Mesenchymal stem cell (in vitro differentiated cells and primary cell): ENCODE results near the gene HPRT1.
A peak's percentile ranks its signal among the peaks of the same experiment; 100 is the strongest.

Experiments used
- DNase-seq: peaks from one replicate; pipeline ENCODE4 v3.0.0-alpha.2; 2013
- H2AFZ ChIP-seq: one replicate; pipeline ENCODE4 v1.6.1; 2013; ENCODE audit warnings: low read depth, mild to moderate bottlenecking, control low read depth, inconsistent platforms, low read length, moderate library complexity
- H2AK5ac ChIP-seq: 2 replicates; pipeline ENCODE4 v1.6.1; 2013; ENCODE audit warnings: low read length, moderate library complexity, mild to moderate bottlenecking, inconsistent platforms; ENCODE audit not compliant: severe bottlenecking
- H2BK120ac ChIP-seq: one replicate; pipeline ENCODE4 v1.6.1; 2013; ENCODE audit warnings: low read depth, mild to moderate bottlenecking, inconsistent platforms, low read length, moderate library complexity
- H2BK12ac ChIP-seq, 2 experiments: one replicate each; pipeline ENCODE4 v1.6.1; 2013; ENCODE audit warnings: inconsistent platforms in 2 of 2, low read length in 2 of 2, mild to moderate bottlenecking in 2 of 2, moderate library complexity in 2 of 2, control low read depth in 1 of 2
- H2BK15ac ChIP-seq: one replicate; pipeline ENCODE4 v1.6.1; 2013; ENCODE audit warnings: mild to moderate bottlenecking, low read depth, inconsistent platforms; ENCODE audit not compliant: poor library complexity, severe bottlenecking
- H2BK5ac ChIP-seq: 2 replicates; pipeline ENCODE4 v1.6.1; 2013; ENCODE audit warnings: low read depth, mild to moderate bottlenecking, low read length, control low read depth, inconsistent platforms; ENCODE audit not compliant: poor library complexity, severe bottlenecking
- H3K14ac ChIP-seq, 2 experiments: one replicate each; pipeline ENCODE4 v1.6.1; 2013; ENCODE audit warnings: inconsistent platforms in 2 of 2, low read length in 2 of 2, control low read depth in 1 of 2, mild to moderate bottlenecking in 1 of 2, moderate library complexity in 1 of 2
- H3K18ac ChIP-seq, 2 experiments: one replicate each; pipeline ENCODE4 v1.6.1; 2013; ENCODE audit warnings: inconsistent platforms in 2 of 2, low read length in 2 of 2, control low read depth in 1 of 2, low read depth in 1 of 2, mild to moderate bottlenecking in 1 of 2
- H3K23ac ChIP-seq, 2 experiments: one replicate each; pipeline ENCODE4 v1.6.1; 2013; ENCODE audit warnings: inconsistent platforms in 2 of 2, low read length in 2 of 2, mild to moderate bottlenecking in 2 of 2, moderate library complexity in 2 of 2, control low read depth in 1 of 2
- H3K27ac ChIP-seq: 2 replicates; pipeline ENCODE4 v1.5.1; 2013; ENCODE audit warnings: mild to moderate bottlenecking, moderate library complexity, low read length, control low read depth, inconsistent platforms; ENCODE audit not compliant: poor library complexity, severe bottlenecking
- H3K27me3 ChIP-seq, 2 experiments: 2 replicates each; pipeline versions ENCODE4 v1.6.1 to v1.7.0; 2013; ENCODE audit warnings: low read length in 2 of 2, mild to moderate bottlenecking in 2 of 2, moderate library complexity in 2 of 2, control low read depth in 1 of 2, inconsistent platforms in 1 of 2; ENCODE audit not compliant: control insufficient read depth in 1 of 2, insufficient read depth in 1 of 2
- H3K36me3 ChIP-seq, 2 experiments: 2 replicates each; pipeline versions ENCODE4 v1.6.1 to v1.7.0; 2013; ENCODE audit warnings: low read length in 2 of 2, control low read depth in 1 of 2, inconsistent platforms in 1 of 2, low read depth in 1 of 2, mild to moderate bottlenecking in 1 of 2; ENCODE audit not compliant: insufficient read depth in 2 of 2, control insufficient read depth in 1 of 2
- H3K4ac ChIP-seq, 2 experiments: one replicate each; pipeline ENCODE4 v1.6.1; 2013; ENCODE audit warnings: inconsistent platforms in 2 of 2, low read length in 2 of 2, mild to moderate bottlenecking in 2 of 2, moderate library complexity in 2 of 2, control low read depth in 1 of 2, low read depth in 1 of 2
- H3K4me1 ChIP-seq: 2 replicates; pipeline ENCODE4 v1.6.1; 2013; ENCODE audit warnings: low read depth, low read length, control low read depth; ENCODE audit not compliant: control insufficient read depth, insufficient read depth
- H3K4me2 ChIP-seq: 2 replicates; pipeline ENCODE4 v1.6.1; 2013; ENCODE audit warnings: low read length, mild to moderate bottlenecking, inconsistent platforms; ENCODE audit not compliant: poor library complexity, severe bottlenecking
- H3K4me3 ChIP-seq, 2 experiments: 2 replicates each; pipeline versions ENCODE4 v1.5.1 to v1.7.0; 2013; ENCODE audit warnings: low read length in 2 of 2, mild to moderate bottlenecking in 2 of 2, control low read depth in 1 of 2, low read depth in 1 of 2; ENCODE audit not compliant: insufficient read depth in 1 of 2
- H3K79me1 ChIP-seq: replicated peaks from 2 replicates; pipeline ENCODE4 v1.6.1; 2013; ENCODE audit warnings: mild to moderate bottlenecking, control low read depth, low read length, inconsistent platforms; ENCODE audit not compliant: poor library complexity, severe bottlenecking
- H3K9ac ChIP-seq: 2 replicates; pipeline ENCODE4 v1.7.0; 2013; ENCODE audit warnings: mild to moderate bottlenecking, low read length, moderate library complexity
- H3K9me3 ChIP-seq: 2 replicates; pipeline ENCODE4 v1.7.0; 2013; ENCODE audit warnings: mild to moderate bottlenecking, low read length; ENCODE audit not compliant: control insufficient read depth
- H4K8ac ChIP-seq: one replicate; pipeline ENCODE4 v1.6.1; 2013; ENCODE audit warnings: inconsistent platforms, mild to moderate bottlenecking, low read length, moderate library complexity
- H4K91ac ChIP-seq: one replicate; pipeline ENCODE4 v1.6.1; 2013; ENCODE audit warnings: mild to moderate bottlenecking, low read length, inconsistent platforms
- WGBS: methylation state at CpG from one replicate; pipeline ENCODE4 v1.1.7; 2013; ENCODE audit warnings: mixed read lengths; 5-methylcytosine and 5-hydroxymethylcytosine counted together

HPRT1 gene

GRCh38 chrX:134513091-134513490, 53.1 kb downstream of the HPRT1 start:
- Histone ChIP-seq H4K91ac (no peak overlapping the region), H3K18ac (peak overlapping the region; percentile 43 to 48), H2BK5ac (no peak overlapping the region), H3K14ac (no peak overlapping the region), H3K79me1 (no peaks in the 10 kb centered on the region), H3K4me1 (peaks cover 6% of the 10 kb centered on the region), H3K27me3 (peaks cover 0 to 4% of the 10 kb centered on the region in 2 experiments), H2AFZ (no peak overlapping the region), H3K9me3 (no peaks in the 10 kb centered on the region), H3K9ac (no peak overlapping the region), H2AK5ac (no peak overlapping the region), H2BK12ac (no peak overlapping the region), H2BK15ac (no peak overlapping the region), H3K23ac (no peak overlapping the region), H3K4me3 (no peak overlapping the region), H3K36me3 (no peaks in the 10 kb centered on the region), H3K4ac (no peak overlapping the region), H4K8ac (no peak overlapping the region), H3K27ac (peak overlapping the region; percentile 86), H3K4me2 (no peak overlapping the region), H2BK120ac (no peak overlapping the region)
- 0% methylated on average over 2 of the region's 3 CpGs for WGBS
- peak; percentile 70 for DNase-seq

GRCh38 chrX:134520860-134521390, 61.0 kb downstream of the HPRT1 start:
- Histone ChIP-seq H2BK5ac (no peak overlapping the region), H3K18ac (no peak overlapping the region), H3K4me2 (no peak overlapping the region), H3K4me3 (no peak overlapping the region), H3K27ac (no peak overlapping the region), H3K4me1 (no peaks in the 10 kb centered on the region), H2AFZ (no peak overlapping the region), H4K8ac (no peak overlapping the region), H3K23ac (no peak overlapping the region), H3K14ac (no peak overlapping the region), H3K9me3 (no peaks in the 10 kb centered on the region), H3K4ac (no peak overlapping the region), H3K79me1 (no peaks in the 10 kb centered on the region), H3K36me3 (no peaks in the 10 kb centered on the region), H3K27me3 (no peaks in the 10 kb centered on the region), H2AK5ac (no peak overlapping the region), H2BK120ac (no peak overlapping the region), H2BK15ac (no peak overlapping the region), H2BK12ac (no peak overlapping the region), H3K9ac (no peak overlapping the region), H4K91ac (no peak overlapping the region)
- peak; percentile 78 for DNase-seq
- 59% methylated on average over 2 of the region's 3 CpGs for WGBS

GRCh38 chrX:134524181-134524580, 64.2 kb downstream of the HPRT1 start:
- no peak overlapping the region for H2BK120ac ChIP-seq
- no peak overlapping the region for H3K4me3 ChIP-seq
- H4K91ac ChIP-seq, result no peak overlapping the region
- H3K9ac ChIP-seq, result no peak overlapping the region
- H3K4me2 ChIP-seq, result no peak overlapping the region
- H2AK5ac ChIP-seq, result no peak overlapping the region
- H2AFZ ChIP-seq, result no peak overlapping the region
- 87% methylated on average over 4 of the region's 6 CpGs for WGBS
- no peaks in the 10 kb centered on the region for H3K4me1 ChIP-seq
- no peak for DNase-seq
- H2BK5ac ChIP-seq, result no peak overlapping the region
- no peaks in the 10 kb centered on the region for H3K27me3 ChIP-seq
- no peak overlapping the region for H3K23ac ChIP-seq
- no peak overlapping the region for H3K27ac ChIP-seq
- no peak overlapping the region for H2BK12ac ChIP-seq
- H3K9me3 ChIP-seq, result no peaks in the 10 kb centered on the region
- no peak overlapping the region for H3K4ac ChIP-seq
- H4K8ac ChIP-seq, result no peak overlapping the region
- H3K36me3 ChIP-seq, result no peaks in the 10 kb centered on the region
- no peak overlapping the region for H3K18ac ChIP-seq
- H3K79me1 ChIP-seq, result no peaks in the 10 kb centered on the region
- H2BK15ac ChIP-seq, result no peak overlapping the region
- no peak overlapping the region for H3K14ac ChIP-seq

GRCh38 chrX:134525086-134525792, 65.3 kb downstream of the HPRT1 start:
- Histone ChIP-seq H3K4me1 (no peaks in the 10 kb centered on the region), H3K14ac (no peak overlapping the region), H3K4me3 (no peak overlapping the region), H4K8ac (no peak overlapping the region), H2AK5ac (no peak overlapping the region), H3K9me3 (no peaks in the 10 kb centered on the region), H3K4me2 (no peak overlapping the region), H3K36me3 (no peaks in the 10 kb centered on the region), H3K79me1 (no peaks in the 10 kb centered on the region), H3K27ac (no peak overlapping the region), H3K18ac (peak overlapping the region in 1 of 2 experiments; percentile 52), H2BK120ac (no peak overlapping the region), H2BK12ac (no peak overlapping the region), H2BK5ac (no peak overlapping the region), H4K91ac (no peak overlapping the region), H2AFZ (peak overlapping the region; percentile 42), H3K27me3 (peaks cover 0 to under 1% of the 10 kb centered on the region in 2 experiments), H3K4ac (no peak overlapping the region), H3K9ac (no peak overlapping the region), H3K23ac (no peak overlapping the region), H2BK15ac (no peak overlapping the region)
- WGBS, result 69% methylated on average over 10 of the region's 15 CpGs
- peak; percentile 7 for DNase-seq
